Urothelium cell line (cell line): ENCODE data around the gene LGALS12.
"Not testable (repeated sequence)": the region's sequence is repeated elsewhere in the genome, so short reads cannot be mapped to it uniquely, and the experiment has no call there.

ENCODE experiments used
- DNase-seq: peaks from one replicate; pipeline ENCODE4 v3.0.0; 2011; ENCODE audit warnings: low spot score, mixed read lengths
- FAIRE-seq: peaks from 2 replicates; lab custom pipeline; 2011; peaks lifted over from hg19 to GRCh38; lab: Jason Lieb, UNC

Gene LGALS12

DNA sequence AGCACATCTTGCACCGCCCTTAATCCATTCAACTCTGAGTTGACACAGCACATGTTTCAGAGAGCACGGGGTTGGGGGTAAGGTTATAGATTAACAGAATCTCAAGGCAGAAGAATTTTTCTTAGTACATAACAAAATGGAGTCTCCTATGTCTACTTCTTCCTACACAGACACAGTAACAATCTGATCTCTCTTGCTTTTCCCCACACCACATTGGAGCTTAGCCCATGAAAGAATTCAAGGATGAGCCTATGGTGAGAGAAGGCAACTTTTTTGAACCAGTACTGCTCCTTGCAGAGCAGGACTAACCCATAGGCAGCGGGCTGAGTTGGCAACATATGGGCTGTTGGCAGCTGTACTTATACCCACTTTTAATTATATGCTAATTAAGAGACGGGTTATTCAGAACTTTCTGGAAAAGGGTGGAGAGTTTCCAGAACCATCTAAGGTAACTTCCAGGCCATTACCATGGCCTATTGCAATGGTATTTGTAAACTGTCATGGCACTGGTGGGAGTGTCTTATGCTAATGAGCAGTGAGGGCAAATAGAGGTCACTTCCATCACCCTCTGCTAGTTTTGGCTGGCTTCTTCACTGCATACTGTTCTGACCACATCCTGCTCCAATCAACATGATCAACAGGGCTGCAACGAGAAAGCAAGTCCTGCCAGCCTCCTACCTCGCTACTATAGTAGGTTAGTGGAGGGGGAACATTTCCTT, 25.3 kb downstream of the LGALS12 start:
- FAIRE-seq = not testable (repeated sequence)
- peak; percentile 44 for DNase-seq

- FAIRE-seq = no peak
Observed at GRCh38 chr11:63532117-63532516, 26.2 kb downstream of the LGALS12 start.

DNA sequence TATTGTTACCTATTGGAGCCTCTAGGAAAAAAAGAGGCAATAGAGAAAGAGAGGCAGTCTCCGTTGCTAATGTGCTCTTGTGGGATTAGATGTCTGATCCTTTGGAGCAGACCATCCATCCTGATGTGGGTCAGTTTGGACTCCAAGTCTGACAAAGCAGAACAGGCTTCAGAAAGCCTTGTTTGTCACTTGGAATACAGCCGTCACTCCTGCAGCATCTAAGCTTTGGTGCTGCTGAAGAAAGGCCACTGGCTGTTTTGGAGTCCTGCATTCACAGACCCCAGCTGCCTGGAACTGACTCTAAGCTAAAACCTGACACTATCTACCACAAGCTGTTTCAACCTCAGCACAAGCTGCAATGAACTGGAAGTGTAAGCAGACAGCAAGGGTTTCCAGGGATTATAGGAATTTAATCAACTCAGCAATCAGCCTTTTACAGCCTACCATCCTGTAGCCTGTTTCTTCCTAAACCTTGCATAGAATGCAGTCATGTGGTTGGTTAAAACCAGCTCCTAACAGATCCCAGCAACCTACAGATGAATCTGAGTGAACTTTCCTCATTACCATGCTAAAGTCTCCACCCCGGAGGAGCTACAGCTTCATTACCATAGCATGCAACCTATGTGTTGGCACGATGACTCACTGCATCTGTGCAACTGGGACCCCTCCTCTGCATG, 27.1 kb downstream of the LGALS12 start:
- FAIRE-seq = no peak
- DNase-seq = no peak

More at GRCh38 chr11:63532117-63532516, 26.2 kb downstream of the LGALS12 start:
- DNase-seq = no peak

- DNase-seq = no peak
- FAIRE-seq = no peak
Observed at GRCh38 chr11:63534076-63534475, 28.2 kb downstream of the LGALS12 start.

- no peak for DNase-seq
- no peak for FAIRE-seq
Observed at GRCh38 chr11:63534895-63535461, 29.1 kb downstream of the LGALS12 start.

GRCh38 chr11:63535734-63536133, 29.9 kb downstream of the LGALS12 start:
- DNase-seq = no peak

GRCh38 chr11:63536669-63537292, 30.9 kb downstream of the LGALS12 start, which contains the start of gene PLAAT4:
Gene PLAAT4, plus strand, starts transcription at chr11:63536808. Its CDS starts 61 bp downstream, at chr11:63536869.
- FAIRE-seq (no peak), DNase-seq (peak; percentile 27)

More at GRCh38 chr11:63535734-63536133, 29.9 kb downstream of the LGALS12 start:
- no peak for FAIRE-seq

DNA sequence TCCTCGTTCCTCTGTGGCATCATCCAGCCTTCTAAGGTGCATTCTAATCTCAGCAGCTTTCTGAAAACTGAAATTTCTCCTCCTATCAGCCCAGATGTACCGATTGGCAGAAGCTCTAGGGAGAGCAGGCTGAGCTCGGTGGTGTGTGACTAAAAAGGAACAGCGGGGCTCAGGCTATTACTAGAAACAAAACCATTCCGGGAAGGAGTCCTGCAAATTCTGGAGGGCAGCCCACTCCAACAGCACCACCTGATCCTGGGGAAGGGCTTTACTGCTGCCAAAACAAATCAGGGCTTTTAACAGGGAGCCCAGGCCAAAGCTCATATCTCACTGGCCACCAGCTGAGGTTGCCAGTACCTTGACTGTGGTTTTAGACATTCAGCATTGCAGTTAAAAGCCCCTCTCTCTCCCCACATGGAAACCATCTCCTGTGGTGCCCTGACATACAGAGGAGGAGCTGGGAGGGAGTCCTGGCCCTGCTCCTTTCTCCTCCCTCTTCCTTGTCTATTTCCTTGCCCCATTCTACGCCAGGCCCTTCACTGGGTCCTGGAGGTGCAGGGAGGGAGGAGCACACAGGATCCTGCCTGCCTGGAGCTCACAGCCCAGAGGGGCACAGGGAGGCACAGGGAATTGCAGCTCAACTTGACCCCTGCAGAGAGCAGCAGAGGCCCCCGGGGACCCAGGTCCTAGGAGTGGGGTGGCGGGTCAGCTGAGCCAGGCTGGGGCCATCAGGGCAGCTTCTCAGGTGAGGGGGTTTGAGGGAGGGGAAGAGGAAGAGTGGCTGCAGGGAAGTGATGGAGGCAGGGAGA, 31.6 kb downstream of the LGALS12 start:
- FAIRE-seq = no peak

DNA sequence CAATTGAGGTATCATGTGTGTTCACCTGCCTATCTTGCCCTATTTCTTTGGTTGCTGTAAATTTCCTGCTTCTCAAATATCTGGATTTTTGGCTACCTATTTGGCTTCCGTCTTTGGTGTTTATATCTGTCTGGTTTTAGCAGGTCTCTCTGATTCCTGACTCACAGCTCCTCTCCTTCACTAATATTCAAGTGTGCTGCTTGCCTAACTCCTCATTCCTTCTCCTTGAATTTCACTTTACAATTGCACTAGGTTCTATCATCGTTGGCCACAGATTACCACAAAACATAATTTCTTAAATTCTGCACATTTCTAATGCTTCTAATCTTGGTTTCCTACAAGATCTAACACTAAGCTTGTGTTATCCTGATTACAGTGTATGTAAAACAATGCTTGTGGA, 36.6 kb downstream of the LGALS12 start:
- not testable (repeated sequence) for DNase-seq, FAIRE-seq

More for the DNA sequence above, 31.6 kb downstream of the LGALS12 start:
- no peak for DNase-seq

- FAIRE-seq (no peak), DNase-seq (no peak)
Observed at GRCh38 chr11:63543711-63544110, 37.8 kb downstream of the LGALS12 start.

DNA sequence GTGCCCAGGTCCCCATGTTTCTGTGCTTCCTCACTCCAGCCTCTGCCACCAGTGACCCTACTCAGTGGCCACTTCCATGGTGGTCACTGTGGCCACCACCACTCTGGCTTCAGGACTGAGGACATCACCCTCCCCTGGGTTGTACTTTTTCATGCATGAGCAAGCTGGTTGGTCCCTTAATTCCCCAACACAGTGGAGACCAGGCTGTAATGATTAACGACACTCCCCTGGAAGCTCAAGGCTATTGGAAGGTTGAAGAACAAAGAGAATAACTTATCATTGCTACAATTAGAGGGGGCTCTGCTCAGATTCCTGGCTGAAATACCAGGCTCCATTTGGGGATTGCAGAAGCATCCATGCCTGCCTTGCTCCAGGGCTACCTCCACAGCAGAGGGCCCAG, 41.2 kb downstream of the LGALS12 start:
- FAIRE-seq (no peak), DNase-seq (no peak)

GRCh38 chr11:63548178-63548577, 42.3 kb downstream of the LGALS12 start:
- no peak for DNase-seq
- no peak for FAIRE-seq

- no peak for FAIRE-seq
- no peak for DNase-seq
Observed at GRCh38 chr11:63549411-63549810, 43.5 kb downstream of the LGALS12 start.

GRCh38 chr11:63550156-63550700, 44.3 kb downstream of the LGALS12 start:
- FAIRE-seq, DNase-seq: not testable (repeated sequence)

DNA sequence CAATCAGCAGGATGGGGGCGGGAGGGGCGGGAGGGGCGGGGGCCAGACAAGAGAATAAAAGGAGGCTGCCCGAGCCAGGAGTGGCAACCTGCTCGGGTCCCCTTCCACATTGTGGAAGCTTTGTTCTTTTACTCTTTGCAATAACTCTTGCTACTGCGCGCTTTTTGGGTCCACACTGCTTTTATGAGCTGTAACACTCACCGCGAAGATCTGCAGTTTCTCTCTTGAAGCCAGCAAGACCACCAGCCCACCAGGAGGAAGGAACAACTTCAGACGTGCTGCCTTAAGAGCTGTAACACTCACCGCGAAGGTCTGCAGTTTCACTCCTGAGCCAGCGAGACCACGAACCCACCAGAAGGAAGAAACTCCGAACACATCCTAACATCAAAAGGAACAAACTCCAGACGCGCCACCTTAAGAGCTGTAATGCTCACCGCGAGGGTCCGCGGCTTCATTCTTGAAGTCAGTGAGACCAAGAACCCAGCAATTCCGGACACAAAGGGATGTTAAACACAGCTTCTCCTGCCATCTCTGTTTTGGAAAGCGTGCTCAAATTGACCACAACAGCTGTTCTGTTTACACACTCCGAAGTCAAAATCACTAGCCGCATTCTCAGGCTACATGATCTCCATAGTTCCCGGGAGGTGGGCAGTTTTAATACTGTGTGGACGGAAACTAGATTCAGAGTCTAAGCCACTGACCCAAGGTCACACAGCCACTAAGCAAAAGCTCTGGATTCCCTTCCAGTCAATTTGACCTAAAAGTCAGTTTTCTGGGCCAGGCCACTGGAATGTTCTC, 45.4 kb downstream of the LGALS12 start:
- DNase-seq (no peak), FAIRE-seq (no peak)

GRCh38 chr11:63551889-63552266, 46.0 kb downstream of the LGALS12 start:
- no peak for DNase-seq
- no peak for FAIRE-seq

DNA sequence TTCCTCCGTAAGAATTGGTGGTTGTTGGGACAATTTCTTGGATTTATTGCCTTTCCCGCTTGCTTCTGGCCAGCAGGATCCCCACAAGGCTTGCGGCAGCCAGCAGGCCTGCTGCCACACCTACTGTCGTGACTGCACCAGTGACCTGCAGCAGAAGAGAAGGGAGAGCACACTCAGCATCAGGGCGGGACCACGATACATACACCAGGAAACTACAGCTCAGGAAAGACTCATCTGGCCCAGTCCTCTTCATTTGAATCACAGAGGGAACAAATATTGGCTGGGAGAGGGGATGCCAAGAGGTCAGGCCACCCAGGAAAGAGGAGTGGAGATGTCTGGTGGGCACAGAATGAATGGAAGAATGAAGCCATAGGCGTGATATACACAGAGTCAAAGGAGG, 47.0 kb downstream of the LGALS12 start:
- no peak for DNase-seq
- FAIRE-seq = no peak

DNA sequence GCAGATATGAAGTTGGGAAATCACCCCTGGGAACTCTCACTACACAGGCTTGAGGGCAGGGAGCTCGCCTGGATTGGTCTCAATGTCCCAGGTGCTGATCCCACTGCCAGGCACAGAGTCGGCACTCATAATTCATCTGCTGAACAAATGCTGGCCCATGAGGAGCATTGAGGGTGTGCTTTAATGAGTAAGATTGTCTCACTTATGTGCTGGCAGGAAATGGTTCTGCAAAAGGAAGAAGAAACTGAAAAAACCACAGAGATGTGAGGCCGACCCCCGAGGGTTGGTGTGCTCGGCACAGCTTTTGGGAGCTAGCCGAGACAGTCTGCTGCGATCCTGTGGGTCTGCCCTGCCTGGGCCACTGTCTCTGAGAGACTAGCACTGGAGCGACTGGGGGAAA, 47.9 kb downstream of the LGALS12 start:
- FAIRE-seq = no peak

GRCh38 chr11:63554877-63555223, 49.0 kb downstream of the LGALS12 start:
- FAIRE-seq = no peak
- no peak for DNase-seq

More for the DNA sequence above, 47.9 kb downstream of the LGALS12 start:
- DNase-seq = no peak
